Neutrophil (primary cell): Measurements from ENCODE around the gene ZNF821.

Experiments
- H3K27ac ChIP-seq: fragments of 200-600 bp; sonication (generic); 2 replicates; pipeline ENCODE4 v1.5.1; 2016; ENCODE audit warnings: mild to moderate bottlenecking, moderate library complexity
- H3K27me3 ChIP-seq: fragments of 200-600 bp; sonication (generic); 2 replicates; pipeline ENCODE4 v1.6.0; 2016; ENCODE audit warnings: mild to moderate bottlenecking
- H3K36me3 ChIP-seq: fragments of 200-600 bp; sonication (generic); 2 replicates; pipeline ENCODE4 v1.5.1; 2017
- H3K4me1 ChIP-seq, 2 experiments: fragments of 200-600 bp in 1 of 2; sonication (generic) in 1 of 2; 1 replicate in 1 of 2; 2 replicates in 1 of 2; pipeline versions ENCODE4 v1.5.1 to v1.6.1; 2013 to 2016; ENCODE audit warnings: low read depth in 1 of 2, low read length in 1 of 2, mild to moderate bottlenecking in 1 of 2, moderate library complexity in 1 of 2; ENCODE audit not compliant: control insufficient read depth in 1 of 2, insufficient read depth in 1 of 2
- H3K4me3 ChIP-seq, 2 experiments: fragments of 200-600 bp in 1 of 2; sonication (generic) in 1 of 2; 1 replicate in 1 of 2; 2 replicates in 1 of 2; pipeline ENCODE4 v1.5.1; 2013 to 2016; ENCODE audit warnings: low read depth in 1 of 2, low read length in 1 of 2, mild to moderate bottlenecking in 1 of 2, moderate library complexity in 1 of 2
- H3K9me3 ChIP-seq: fragments of 200-600 bp; sonication (generic); 2 replicates; pipeline ENCODE4 v1.5.1; 2016
- CTCF ChIP-seq: fragments of 200-600 bp; sonication (generic); IDR thresholded peaks from 2 replicates; pipeline ENCODE4 v1.5.1; 2016; ENCODE audit warnings: antibody characterized with exemption

The ZNF821 gene

GRCh38 chr16:71893888-71894228, 9.9 kb upstream of the ZNF821 start:
- H3K4me1 ChIP-seq, result peaks cover 28 to 30% of the 10 kb centered on the region in 2 experiments
- H3K36me3 ChIP-seq, result no peaks in the 10 kb centered on the region
- no peaks in the 10 kb centered on the region for H3K9me3 ChIP-seq
- H3K27ac ChIP-seq, result peak overlapping the region; percentile 87
- no peak for TF ChIP-seq CTCF
- peak overlapping the region; percentile 71 to 75 for H3K4me3 ChIP-seq
- H3K27me3 ChIP-seq, result no peaks in the 10 kb centered on the region

GRCh38 chr16:71889147-71889546, 5.2 kb upstream of the ZNF821 start:
- no peak overlapping the region for H3K4me3 ChIP-seq
- no peaks in the 10 kb centered on the region for H3K36me3 ChIP-seq
- H3K9me3 ChIP-seq, result no peaks in the 10 kb centered on the region
- no peak for TF ChIP-seq CTCF
- no peaks in the 10 kb centered on the region for H3K27me3 ChIP-seq
- H3K27ac ChIP-seq, result no peak overlapping the region
- H3K4me1 ChIP-seq, result peaks cover 18% of the 10 kb centered on the region in 2 experiments

- Histone ChIP-seq H3K27ac (peak overlapping the region; percentile 40), H3K36me3 (no peaks in the 10 kb centered on the region), H3K27me3 (no peaks in the 10 kb centered on the region), H3K4me1 (peaks cover 31 to 32% of the 10 kb centered on the region in 2 experiments), H3K4me3 (peak overlapping the region in 1 of 2 experiments; percentile 95), H3K9me3 (no peaks in the 10 kb centered on the region)
- no peak for TF ChIP-seq CTCF
These were observed 1.3 kb upstream of the ZNF821 start for GRCh38 chr16:71885261-71885650.

- H3K27ac ChIP-seq, result peak overlapping the region; percentile 82
- no peaks in the 10 kb centered on the region for H3K9me3 ChIP-seq
- H3K4me1 ChIP-seq, result peaks cover 31 to 33% of the 10 kb centered on the region in 2 experiments
- no peak for TF ChIP-seq CTCF
- H3K27me3 ChIP-seq, result no peaks in the 10 kb centered on the region
- H3K36me3 ChIP-seq, result no peaks in the 10 kb centered on the region
- peak overlapping the region; percentile 95 to 97 for H3K4me3 ChIP-seq
These were observed 674 bp downstream of the ZNF821 start for GRCh38 chr16:71883168-71883848.

GRCh38 chr16:71882505-71883167, 1.3 kb downstream of the ZNF821 start:
- Histone ChIP-seq H3K4me3 (peak overlapping the region; percentile 95 to 97), H3K27me3 (no peaks in the 10 kb centered on the region), H3K4me1 (peaks cover 31 to 33% of the 10 kb centered on the region in 2 experiments), H3K36me3 (no peaks in the 10 kb centered on the region), H3K27ac (peak overlapping the region; percentile 82), H3K9me3 (no peaks in the 10 kb centered on the region)
- TF ChIP-seq CTCF, result peak; percentile 90
